HG03066 (cell line): ENCODE results near the gene SPOP.
"Not testable (repeated sequence)": the region's sequence is repeated elsewhere in the genome, so short reads cannot be mapped to it uniquely, and the experiment has no call there.

ENCODE experiments used
- ATAC-seq: cut with Tn5 transposase; IDR thresholded peaks from one replicate; pipeline ENCODE4 v1.9.1; 2021; ENCODE audit warnings: low read depth; ENCODE audit not compliant: unreplicated experiment

The SPOP gene

GRCh38 chr17:49659661-49660382 lies 18.1 kb downstream of the SPOP start:
- ATAC-seq: no peak

GRCh38 chr17:49656247-49656646 lies 21.6 kb downstream of the SPOP start:
- ATAC-seq: no peak

GRCh38 chr17:49647256-49647585 lies 30.7 kb downstream of the SPOP start:
- no peak for ATAC-seq

GRCh38 chr17:49646391-49647255 lies 31.3 kb downstream of the SPOP start:
- ATAC-seq: peak; percentile 70

GRCh38 chr17:49646056-49646390 lies 31.9 kb downstream of the SPOP start:
- not testable (repeated sequence) for ATAC-seq

- ATAC-seq: no peak
Measured at GRCh38 chr17:49645654-49646053, 32.2 kb downstream of the SPOP start.

GRCh38 chr17:49640556-49640955 lies 37.3 kb downstream of the SPOP start:
- ATAC-seq: no peak

- ATAC-seq: no peak
Measured at GRCh38 chr17:49638818-49639217, 39.1 kb downstream of the SPOP start.

GRCh38 chr17:49637739-49638138 lies 40.2 kb downstream of the SPOP start:
- no peak for ATAC-seq

- no peak for ATAC-seq
Measured at GRCh38 chr17:49637050-49637449, 40.8 kb downstream of the SPOP start.

- ATAC-seq: no peak
Measured at GRCh38 chr17:49635121-49635520, 42.8 kb downstream of the SPOP start.

GRCh38 chr17:49634485-49634860 lies 43.4 kb downstream of the SPOP start:
- ATAC-seq: no peak

- no peak for ATAC-seq
Measured at GRCh38 chr17:49633762-49634484, 44.0 kb downstream of the SPOP start.

GRCh38 chr17:49633250-49633649 lies 44.6 kb downstream of the SPOP start:
- ATAC-seq: no peak

- ATAC-seq: no peak
Measured at GRCh38 chr17:49632201-49632600, 45.7 kb downstream of the SPOP start.

- ATAC-seq: no peak
Measured at GRCh38 chr17:49631496-49631895, 46.4 kb downstream of the SPOP start.

- no peak for ATAC-seq
Measured at GRCh38 chr17:49630113-49630900, 47.6 kb downstream of the SPOP start.

- ATAC-seq: no peak
Measured at GRCh38 chr17:49629447-49629846, 48.5 kb downstream of the SPOP start.

- ATAC-seq: no peak
Measured at GRCh38 chr17:49624896-49625295, 53.0 kb downstream of the SPOP start.

GRCh38 chr17:49621946-49622529 lies 55.9 kb downstream of the SPOP start:
- ATAC-seq: no peak
